ENCODE measurements around the gene ATG16L2. TPM values are rescaled to one million over a fixed set of nuclear protein-coding genes. Genes with fewer than 3 reads are reported as not detected.

The ATG16L2 gene
- total RNA-seq, 6 experiments from 2014 or later = 8.6 to 23.8 (median 15.4) TPM

GRCh38 chr11:72779495-72780128 is 34.6 kb upstream of the ATG16L2 start:
- intact Hi-C loops (cut with DNase I) = loop anchor here in 1 of 2 donors (10.0 kb wide), 1 partner anchor 55 kb away; no protein-coding TSS in a partner anchor
- ATAC-seq (peak in 2 of 4 donors; percentile 2 to 8), DNase-seq (peak in 1 of 3 donors; percentile 72)
- peak overlapping the region; percentile 65 to 89 (median 67) for H3K4me3 ChIP-seq
- peak overlapping the region; percentile 73 to 90 (median 82) for H3K27ac ChIP-seq
- 34% methylated on average over 3 of the region's 4 CpGs for WGBS (ENCODE audit: insufficient coverage, low coverage, low lambda C conversion rate, missing lambda C conversion rate)
- no peak for TF ChIP-seq POLR2A (IDR thresholded peaks at IDR 0.05)
- H3K4me1 ChIP-seq = peaks cover 0 to 60% (median 28%) of the 10 kb centered on the region in 4 donors
- no peaks in the 10 kb centered on the region for H3K27me3 ChIP-seq
- no peaks in the 10 kb centered on the region for H3K9me3 ChIP-seq
- H3K36me3 ChIP-seq = no peaks in the 10 kb centered on the region

- 30% methylated on average over 7 of the region's 10 CpGs for WGBS (ENCODE audit: insufficient coverage, low coverage, low lambda C conversion rate, missing lambda C conversion rate)
- intact Hi-C loops (cut with DNase I) = no loop called here
- Histone ChIP-seq H3K9me3 (no peaks in the 10 kb centered on the region), H3K4me3 (peak overlapping the region; percentile 65 to 89 (median 67)), H3K36me3 (no peaks in the 10 kb centered on the region), H3K4me1 (peaks cover 0 to 52% (median 24%) of the 10 kb centered on the region in 4 donors), H3K27ac (peak overlapping the region; percentile 66 to 90 (median 82)), H3K27me3 (no peaks in the 10 kb centered on the region)
- no peak for ATAC-seq
- TF ChIP-seq CTCF (IDR thresholded peaks at IDR 0.05) (no peak), POLR2A (IDR thresholded peaks at IDR 0.05) (no peak)
- DNase-seq = peak in 1 of 3 donors; percentile 50
Measured at GRCh38 chr11:72780296-72781062, 33.7 kb upstream of the ATG16L2 start.

GRCh38 chr11:72781063-72781312 is 33.2 kb upstream of the ATG16L2 start:
- H3K27ac ChIP-seq = peak overlapping the region; percentile 66 to 90 (median 82)
- no CpG with 5 or more reads among the region's 17 CpGs for WGBS (ENCODE audit: insufficient coverage, low coverage, low lambda C conversion rate, missing lambda C conversion rate)
- no peaks in the 10 kb centered on the region for H3K36me3 ChIP-seq
- peaks cover 0 to 46% (median 21%) of the 10 kb centered on the region in 4 donors for H3K4me1 ChIP-seq
- peak overlapping the region; percentile 65 to 89 (median 67) for H3K4me3 ChIP-seq
- intact Hi-C loops (cut with DNase I) = no loop called here
- ATAC-seq = no peak
- peak; percentile 25 for TF ChIP-seq POLR2A (IDR thresholded peaks at IDR 0.05)
- TF ChIP-seq CTCF (IDR thresholded peaks at IDR 0.05) = no peak
- DNase-seq = peak in 1 of 3 donors; percentile 45
- no peaks in the 10 kb centered on the region for H3K27me3 ChIP-seq
- H3K9me3 ChIP-seq = no peaks in the 10 kb centered on the region

- intact Hi-C loops (cut with DNase I) = no loop called here
- TF ChIP-seq POLR2A (IDR thresholded peaks at IDR 0.05) = no peak
- TF ChIP-seq CTCF (IDR thresholded peaks at IDR 0.05) = no peak
- peaks cover 0 to 43% (median 21%) of the 10 kb centered on the region in 4 donors for H3K4me1 ChIP-seq
- ATAC-seq (peak; percentile 2 to 3 (median 2)), DNase-seq (peak in 2 of 3 donors; percentile 64 to 67)
- peak overlapping the region; percentile 65 to 89 (median 67) for H3K4me3 ChIP-seq
- 0% methylated on average over 1 of the region's 89 CpGs for WGBS (ENCODE audit: insufficient coverage, low coverage, low lambda C conversion rate, missing lambda C conversion rate)
- H3K27ac ChIP-seq = peak overlapping the region; percentile 66 to 90 (median 82)
- H3K36me3 ChIP-seq = no peaks in the 10 kb centered on the region
- no peaks in the 10 kb centered on the region for H3K27me3 ChIP-seq
- H3K9me3 ChIP-seq = no peaks in the 10 kb centered on the region
Measured at GRCh38 chr11:72781313-72782080, 32.7 kb upstream of the ATG16L2 start.
